ENCODE data around the gene AGFG2.

GRCh38 chr7:100586266-100587025 is 47.4 kb downstream of the AGFG2 start, which contains the start of gene FBXO24:
- TF ChIP-seq, protein P1, sequence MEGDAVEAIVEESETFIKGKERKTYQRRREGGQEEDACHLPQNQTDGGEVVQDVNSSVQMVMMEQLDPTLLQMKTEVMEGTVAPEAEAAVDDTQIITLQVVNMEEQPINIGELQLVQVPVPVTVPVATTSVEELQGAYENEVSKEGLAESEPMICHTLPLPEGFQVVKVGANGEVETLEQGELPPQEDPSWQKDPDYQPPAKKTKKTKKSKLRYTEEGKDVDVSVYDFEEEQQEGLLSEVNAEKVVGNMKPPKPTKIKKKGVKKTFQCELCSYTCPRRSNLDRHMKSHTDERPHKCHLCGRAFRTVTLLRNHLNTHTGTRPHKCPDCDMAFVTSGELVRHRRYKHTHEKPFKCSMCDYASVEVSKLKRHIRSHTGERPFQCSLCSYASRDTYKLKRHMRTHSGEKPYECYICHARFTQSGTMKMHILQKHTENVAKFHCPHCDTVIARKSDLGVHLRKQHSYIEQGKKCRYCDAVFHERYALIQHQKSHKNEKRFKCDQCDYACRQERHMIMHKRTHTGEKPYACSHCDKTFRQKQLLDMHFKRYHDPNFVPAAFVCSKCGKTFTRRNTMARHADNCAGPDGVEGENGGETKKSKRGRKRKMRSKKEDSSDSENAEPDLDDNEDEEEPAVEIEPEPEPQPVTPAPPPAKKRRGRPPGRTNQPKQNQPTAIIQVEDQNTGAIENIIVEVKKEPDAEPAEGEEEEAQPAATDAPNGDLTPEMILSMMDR (IDR thresholded peaks at IDR 0.05), result no peak
- TF ChIP-seq HMGXB4 (CRISPR knock-in tag; IDR thresholded peaks at IDR 0.05; ENCODE audit: borderline replicate concordance), result no peak
- TF ChIP-seq RAD21 (conservative IDR thresholded peaks at IDR 0.05 in 1 of 2, IDR thresholded peaks at IDR 0.05 in 1 of 2), result no peak
- peak; percentile 79 for TF ChIP-seq POLR2A (IDR thresholded peaks at IDR 0.05; ENCODE audit: low read length)
- TF ChIP-seq, protein P2, sequence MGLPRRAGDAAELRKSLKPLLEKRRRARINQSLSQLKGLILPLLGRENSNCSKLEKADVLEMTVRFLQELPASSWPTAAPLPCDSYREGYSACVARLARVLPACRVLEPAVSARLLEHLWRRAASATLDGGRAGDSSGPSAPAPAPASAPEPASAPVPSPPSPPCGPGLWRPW (IDR thresholded peaks at IDR 0.05), result no peak
